H1 (cell line): ENCODE data around the gene HS3ST5. TPM values are rescaled to one million over a fixed set of nuclear protein-coding genes. Genes with fewer than 3 reads are reported as not detected.

Source experiments
- CTCF ChIA-PET: fragments of 300-600 bp; sonication (Branson Sonifier 250); formaldehyde crosslinking; loops from one replicate; lab custom pipeline; 2021; ENCODE audit not compliant: partially characterized antibody; lab: Charles Lee
- POLR2A ChIA-PET: fragments of 300-600 bp; sonication (Branson Sonifier 250); formaldehyde crosslinking; loops from one replicate; lab custom pipeline; 2021; ENCODE audit warnings: inconsistent platforms; ENCODE audit not compliant: partially characterized antibody; lab: Charles Lee
- DNase-seq, 2 experiments: peaks; one replicate each; pipeline versions ENCODE4 v3.0.0 to v3.0.0-alpha.2; 2010 to 2022; ENCODE audit warnings: low spot score in 2 of 2, low read depth in 1 of 2, mixed read lengths in 1 of 2
- FAIRE-seq: peaks from 2 replicates; lab custom pipeline; 2011; peaks lifted over from hg19 to GRCh38; lab: Jason Lieb, UNC
- H2AFZ ChIP-seq: 2 replicates; pipeline ENCODE4 v1.8.1; 2012; ENCODE audit warnings: low read length, inconsistent platforms
- H2AK5ac ChIP-seq: 2 replicates; pipeline ENCODE4 v1.6.1; 2013; ENCODE audit warnings: low read depth, low read length
- H2BK120ac ChIP-seq: replicated peaks from 2 replicates; pipeline ENCODE3; 2013; ENCODE audit warnings: low read depth, low read length, inconsistent platforms
- H2BK12ac ChIP-seq: 2 replicates; pipeline ENCODE4 v1.6.1; 2013; ENCODE audit warnings: low read depth, low read length
- H2BK15ac ChIP-seq: 2 replicates; pipeline ENCODE4 v1.6.1; 2013; ENCODE audit warnings: low read length
- H2BK20ac ChIP-seq: 2 replicates; pipeline ENCODE4 v1.6.1; 2013; ENCODE audit warnings: low read length
- H2BK5ac ChIP-seq: 2 replicates; pipeline ENCODE4 v1.6.1; 2013; ENCODE audit warnings: low read depth, low read length
- H3K14ac ChIP-seq: 2 replicates; pipeline ENCODE4 v1.6.1; 2013; ENCODE audit warnings: inconsistent platforms; ENCODE audit not compliant: insufficient read length
- H3K18ac ChIP-seq: 2 replicates; pipeline ENCODE4 v1.6.1; 2013; ENCODE audit warnings: low read length; ENCODE audit errors: extremely low read depth
- H3K23ac ChIP-seq: 2 replicates; pipeline ENCODE4 v1.6.1; 2013; ENCODE audit warnings: inconsistent platforms; ENCODE audit not compliant: insufficient read length
- H3K23me2 ChIP-seq: 2 replicates; pipeline ENCODE4 v1.6.1; 2013; ENCODE audit warnings: low read depth, low read length
- H3K27ac ChIP-seq: 2 replicates; pipeline ENCODE4 v1.6.1; 2011; ENCODE audit warnings: low read depth, low read length, inconsistent platforms
- H3K27me3 ChIP-seq, 4 experiments: replicated peaks in 1 of 4; 1 replicate in 1 of 4; 2 replicates in 3 of 4; pipeline versions ENCODE4 v1.6.1 to v1.8.1; 2011 to 2013; ENCODE audit warnings: low read length in 3 of 4, mild to moderate bottlenecking in 3 of 4, inconsistent platforms in 2 of 4, mixed read lengths in 2 of 4, moderate library complexity in 1 of 4; ENCODE audit not compliant: control insufficient read depth in 3 of 4, insufficient read depth in 3 of 4; ENCODE audit errors: extremely low read depth in 1 of 4
- H3K36me3 ChIP-seq, 4 experiments: 2 replicates each; pipeline versions ENCODE4 v1.6.1 to v1.8.1; 2011 to 2013; ENCODE audit warnings: mild to moderate bottlenecking in 4 of 4, low read length in 3 of 4, moderate library complexity in 2 of 4, control low read depth in 1 of 4, inconsistent platforms in 1 of 4; ENCODE audit not compliant: insufficient read depth in 4 of 4, control insufficient read depth in 2 of 4
- H3K4ac ChIP-seq: replicated peaks from 2 replicates; pipeline ENCODE3; 2013; ENCODE audit warnings: low read length, low read depth, mixed read lengths, inconsistent platforms; ENCODE audit not compliant: insufficient read length
- H3K4me1 ChIP-seq, 4 experiments: replicated peaks in 1 of 4; 1 replicate in 1 of 4; 2 replicates in 3 of 4; pipeline versions ENCODE4 v1.6.1 to v1.8.1; 2011 to 2013; ENCODE audit warnings: low read length in 3 of 4, inconsistent platforms in 2 of 4, mixed read lengths in 1 of 4; ENCODE audit not compliant: insufficient read depth in 4 of 4, control insufficient read depth in 3 of 4
- H3K4me2 ChIP-seq, 2 experiments: 2 replicates each; pipeline versions ENCODE4 v1.6.1 to v1.8.1; 2011 to 2013; ENCODE audit warnings: low read depth in 2 of 2, low read length in 2 of 2, control low read depth in 1 of 2, inconsistent platforms in 1 of 2, mild to moderate bottlenecking in 1 of 2; ENCODE audit not compliant: insufficient read depth in 1 of 2
- H3K4me3 ChIP-seq, 4 experiments: fragments of 200-600, 300-600 bp in 1 of 4; sonication (generic), shearing (Covaris generic), sonication (Bioruptor Twin) in 1 of 4; 2 replicates each; pipeline versions ENCODE4 v1.5.1 to v1.8.1; 2011 to 2016; ENCODE audit warnings: low read length in 4 of 4, low read depth in 3 of 4, control low read depth in 2 of 4, inconsistent platforms in 2 of 4, mild to moderate bottlenecking in 2 of 4, mixed read lengths in 1 of 4, moderate library complexity in 1 of 4; ENCODE audit not compliant: insufficient read depth in 2 of 4; ENCODE audit errors: extremely low read depth in 1 of 4
- H3K56ac ChIP-seq: replicated peaks from 2 replicates; pipeline ENCODE3; 2013; ENCODE audit warnings: low read depth, mild to moderate bottlenecking, mixed read lengths, low read length, inconsistent platforms; ENCODE audit not compliant: insufficient read length
- H3K79me1 ChIP-seq: 2 replicates; pipeline ENCODE4 v1.6.1; 2013; ENCODE audit warnings: low read depth, low read length, control low read depth
- H3K79me2 ChIP-seq, 2 experiments: 2 replicates each; pipeline versions ENCODE4 v1.6.1 to v1.8.1; 2012 to 2013; ENCODE audit warnings: low read length in 2 of 2, mild to moderate bottlenecking in 2 of 2, inconsistent platforms in 1 of 2; ENCODE audit not compliant: insufficient read depth in 2 of 2, control insufficient read depth in 1 of 2
- H3K9ac ChIP-seq, 4 experiments: replicated peaks in 1 of 4; 1 replicate in 1 of 4; 2 replicates in 3 of 4; pipeline versions ENCODE4 v1.6.1 to v1.8.1; 2011 to 2013; ENCODE audit warnings: low read depth in 3 of 4, low read length in 3 of 4, control low read depth in 2 of 4, mild to moderate bottlenecking in 2 of 4, moderate library complexity in 2 of 4, inconsistent platforms in 1 of 4; ENCODE audit errors: extremely low read depth in 1 of 4
- H3K9me3 ChIP-seq, 2 experiments: 2 replicates each; pipeline versions ENCODE4 v1.6.1 to v1.8.1; 2012 to 2013; ENCODE audit warnings: mild to moderate bottlenecking in 2 of 2, moderate library complexity in 2 of 2, control low read depth in 1 of 2, inconsistent platforms in 1 of 2, low read depth in 1 of 2, low read length in 1 of 2, mixed read lengths in 1 of 2; ENCODE audit not compliant: insufficient read depth in 2 of 2
- H4K20me1 ChIP-seq, 2 experiments: replicated peaks in 1 of 2; 2 replicates each; pipeline versions ENCODE3 to v1.8.1; 2011 to 2013; ENCODE audit warnings: inconsistent platforms in 2 of 2, low read length in 2 of 2, mild to moderate bottlenecking in 1 of 2; ENCODE audit not compliant: insufficient read depth in 2 of 2, control insufficient read depth in 1 of 2
- H4K5ac ChIP-seq: 2 replicates; pipeline ENCODE4 v1.6.1; 2013; ENCODE audit warnings: low read length, low read depth, mixed read lengths, inconsistent platforms; ENCODE audit not compliant: insufficient read length
- H4K8ac ChIP-seq: 2 replicates; pipeline ENCODE4 v1.8.0; 2013; ENCODE audit warnings: mild to moderate bottlenecking, moderate library complexity, low read length, inconsistent platforms; ENCODE audit not compliant: insufficient read depth; ENCODE audit errors: extremely low read depth
- H4K91ac ChIP-seq: replicated peaks from 2 replicates; pipeline ENCODE3; 2013; ENCODE audit warnings: low read length, mixed read lengths, inconsistent platforms; ENCODE audit not compliant: insufficient read length
- CEBPB ChIP-seq: IDR thresholded peaks from 2 replicates; pipeline ENCODE4 v1.6.1; 2012; ENCODE audit warnings: low read depth, low read length
- CTCF ChIP-seq, 3 experiments: IDR thresholded peaks; 1 replicate in 2 of 3; 2 replicates in 1 of 3; pipeline versions ENCODE4 v1.5.1 to v1.6.1; 2011; ENCODE audit warnings: low read length in 3 of 3, mild to moderate bottlenecking in 3 of 3, inconsistent platforms in 2 of 3, low read depth in 1 of 3, moderate library complexity in 1 of 3; ENCODE audit not compliant: insufficient read depth in 1 of 3; ENCODE audit errors: control extremely low read depth in 1 of 3
- EP300 ChIP-seq, 2 experiments: IDR thresholded peaks; 1 replicate in 1 of 2; 2 replicates in 1 of 2; pipeline ENCODE4 v1.6.1; 2011 to 2012; ENCODE audit warnings: low read depth in 2 of 2, low read length in 2 of 2, mild to moderate bottlenecking in 2 of 2, borderline replicate concordance in 1 of 2, inconsistent platforms in 1 of 2, moderate library complexity in 1 of 2
- GTF2F1 ChIP-seq: IDR thresholded peaks from 2 replicates; pipeline ENCODE4 v1.6.1; 2012; ENCODE audit warnings: low read depth, low read length, improper control_type of control experiment, borderline replicate concordance
- HDAC6 ChIP-seq: IDR thresholded peaks from one replicate; pipeline ENCODE4 v1.7.1; 2012; ENCODE audit warnings: low read depth, mild to moderate bottlenecking, inconsistent platforms, low read length, moderate library complexity
- JUN ChIP-seq: IDR thresholded peaks from 2 replicates; pipeline ENCODE4 v1.6.1; 2011; ENCODE audit warnings: low read depth, mild to moderate bottlenecking, improper control_type of control experiment, low read length
- JUND ChIP-seq: IDR thresholded peaks from 2 replicates; pipeline ENCODE4 v1.6.1; 2011; ENCODE audit warnings: mild to moderate bottlenecking, improper control_type of control experiment, low read length
- MAFK ChIP-seq: IDR thresholded peaks from 2 replicates; pipeline ENCODE4 v1.6.1; 2012; ENCODE audit warnings: low read depth, mild to moderate bottlenecking, improper control_type of control experiment, low read length
- PHF8 ChIP-seq: fragments of 200-600 bp; sonication (generic); conservative IDR thresholded peaks from 2 replicates; pipeline ENCODE4 v1.7.1; 2012; ENCODE audit warnings: low read depth, mild to moderate bottlenecking, inconsistent platforms, low read length, moderate library complexity
- POLR2A ChIP-seq, 2 experiments: IDR thresholded peaks; 1 replicate in 1 of 2; 2 replicates in 1 of 2; pipeline ENCODE4 v1.6.1; 2011; ENCODE audit warnings: low read depth in 2 of 2, low read length in 2 of 2, mild to moderate bottlenecking in 2 of 2; ENCODE audit errors: control extremely low read depth in 1 of 2
- SP2 ChIP-seq: IDR thresholded peaks from 2 replicates; pipeline ENCODE4 v1.6.1; 2012; ENCODE audit warnings: mild to moderate bottlenecking, low read length, inconsistent platforms
- YY1 ChIP-seq: IDR thresholded peaks from 2 replicates; pipeline ENCODE4 v1.6.1; 2011; ENCODE audit warnings: low read depth, mild to moderate bottlenecking, low read length
- WGBS, 2 experiments: shearing (Covaris generic) in 1 of 2; methylation state at CpG; one replicate each; pipeline versions ENCODE4 v1.1.6 to v1.1.7; 2013 to 2015; ENCODE audit warnings: low lambda C conversion rate in 2 of 2, mixed read lengths in 2 of 2, inconsistent platforms in 1 of 2, low coverage in 1 of 2, missing lambda C conversion rate in 1 of 2; ENCODE audit not compliant: insufficient replicate concordance in 2 of 2, insufficient coverage in 1 of 2, insufficient read length in 1 of 2; ENCODE audit errors: extremely low coverage in 1 of 2, missing lambda C conversion rate in 1 of 2; 5-methylcytosine and 5-hydroxymethylcytosine counted together
- polyA plus RNA-seq, 7 experiments: library from polyadenylated mRNA; depleted of rRNA in 3 of 7; stranded (reverse) in 5 of 7; unstranded in 2 of 7; fragments of >200 nt in 5 of 7; fragments of 200-250 nt in 2 of 7; gene quantifications; 1 replicate in 5 of 7; 2 replicates in 1 of 7; 4 replicates in 1 of 7; pipeline versions ENCODE4 v1.2.1 to v1.2.3, GENCODE V29; 2011 to 2013; ENCODE audit warnings: missing spikeins in 2 of 7, mixed read lengths in 2 of 7
- total RNA-seq: library from RNA; stranded (reverse); fragmentation: NEBNext Ultra II Directional; extraction: Animal tissue kit (Norgen Biotek cat#: 25700); gene quantifications from 2 replicates; pipeline ENCODE4 v1.2.1, GENCODE V29; 2021

HS3ST5 gene
- total and polyA plus RNA-seq, 2 of the 8 experiments (the other 6 are each of a cell fraction or from before 2014, with no cell fraction given): 1.2 to 9.9 TPM

GRCh38 chr6:114010540-114010939 lies 332.3 kb downstream of the HS3ST5 start:
- Histone ChIP-seq H2BK5ac (no peak overlapping the region), H3K18ac (no peak overlapping the region; the same call in 1 of the 2 replicates), H3K79me1 (no peaks in the 10 kb centered on the region), H3K27me3 (no peaks in the 10 kb centered on the region), H4K91ac (no peak overlapping the region), H3K23me2 (no peaks in the 10 kb centered on the region; the same call in 1 of the 2 replicates), H3K79me2 (no peaks in the 10 kb centered on the region), H3K9me3 (no peaks in the 10 kb centered on the region), H3K4me3 (no peak overlapping the region), H3K14ac (no peak overlapping the region), H3K36me3 (no peaks in the 10 kb centered on the region), H3K56ac (no peak overlapping the region), H3K9ac (no peak overlapping the region), H3K23ac (no peak overlapping the region), H3K27ac (no peak overlapping the region), H4K5ac (no peak overlapping the region), H2BK120ac (no peak overlapping the region), H4K20me1 (no peaks in the 10 kb centered on the region), H2BK12ac (peak overlapping the region; percentile 44; the same call in 1 of the 2 replicates), H2BK20ac (no peak overlapping the region), H3K4me1 (peaks cover 6 to 20% (median 14%) of the 10 kb centered on the region in 4 experiments; a peak in 5 of 7 replicates), H3K4me2 (0 out of 4 replicates have a peak overlapping the region, but pooled peaks of 1 of the 2 experiments have one; percentile 28), H3K4ac (no peak overlapping the region), H2AK5ac (no peak overlapping the region), H4K8ac (no peak overlapping the region), H2AFZ (no peak overlapping the region), H2BK15ac (no peak overlapping the region)
- no peak for DNase-seq
- CTCF ChIA-PET: interaction anchor here (1.2 kb wide), 1 partner anchor 15 kb away, joined by 3 read pairs; no protein-coding TSS in a partner anchor
- 83% methylated on average over 2 of the region's 2 CpGs; no CpG with 5 or more reads in 1 of the 2 experiments for WGBS, 2 experiments
- no peak for FAIRE-seq
- POLR2A ChIA-PET: no interaction called here
- TF ChIP-seq CTCF (IDR thresholded peaks at IDR 0.05; ENCODE audit: control extremely low read depth in 1 of 3, insufficient read depth in 1 of 3, low read depth in 1 of 3, low read length in 3 of 3) (no peak), JUN (no peak), MAFK (no peak), SP2 (no peak), HDAC6 (no peak), GTF2F1 (no peak), POLR2A (IDR thresholded peaks at IDR 0.05; ENCODE audit: control extremely low read depth in 1 of 2, low read depth in 2 of 2, low read length in 2 of 2) (no peak), JUND (no peak), EP300 (IDR thresholded peaks at IDR 0.05; ENCODE audit: borderline replicate concordance in 1 of 2, low read depth in 2 of 2, low read length in 2 of 2) (no peak), YY1 (no peak), CEBPB (no peak), PHF8 (no peak)
